HG03108 (cell line): Measurements from ENCODE around the gene UNC45A.

Experiments
- ATAC-seq: cut with Tn5 transposase; IDR thresholded peaks from one replicate; pipeline ENCODE4 v1.9.1; 2021; ENCODE audit warnings: moderate library complexity; ENCODE audit not compliant: unreplicated experiment

UNC45A gene

DNA sequence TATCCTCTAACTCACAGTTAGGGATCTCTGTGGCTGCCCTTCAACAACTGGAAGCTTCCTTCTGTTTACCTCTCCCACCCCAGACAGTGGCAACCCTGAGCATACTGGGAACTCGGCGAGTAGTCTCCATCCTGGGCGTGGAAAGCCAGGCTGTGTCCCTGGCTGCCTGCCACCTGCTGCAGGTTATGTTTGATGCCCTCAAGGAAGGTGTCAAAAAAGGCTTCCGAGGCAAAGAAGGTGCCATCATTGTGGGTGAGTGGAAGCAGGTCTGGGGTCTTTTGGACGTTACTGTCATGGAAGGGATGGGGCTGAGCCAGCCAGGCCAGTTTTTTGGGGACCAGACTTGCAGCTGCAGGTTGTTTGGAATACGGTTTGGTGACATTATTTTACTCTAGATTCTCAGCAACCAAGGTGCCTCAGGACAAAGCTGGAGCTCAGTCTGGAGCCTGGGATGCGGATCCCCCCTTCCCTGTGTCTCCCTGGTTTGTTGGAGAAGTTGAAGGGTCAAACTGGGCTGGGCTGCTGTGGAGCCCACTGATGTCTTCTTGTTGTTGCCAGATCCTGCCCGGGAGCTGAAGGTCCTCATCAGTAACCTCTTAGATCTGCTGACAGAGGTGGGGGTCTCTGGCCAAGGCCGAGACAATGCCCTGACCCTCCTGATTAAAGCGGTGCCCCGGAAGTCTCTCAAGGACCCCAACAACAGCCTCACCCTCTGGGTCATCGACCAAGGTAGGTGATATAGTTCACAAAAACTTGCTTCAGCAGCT is 7.5 kb downstream of the UNC45A start:
- no peak for ATAC-seq

DNA sequence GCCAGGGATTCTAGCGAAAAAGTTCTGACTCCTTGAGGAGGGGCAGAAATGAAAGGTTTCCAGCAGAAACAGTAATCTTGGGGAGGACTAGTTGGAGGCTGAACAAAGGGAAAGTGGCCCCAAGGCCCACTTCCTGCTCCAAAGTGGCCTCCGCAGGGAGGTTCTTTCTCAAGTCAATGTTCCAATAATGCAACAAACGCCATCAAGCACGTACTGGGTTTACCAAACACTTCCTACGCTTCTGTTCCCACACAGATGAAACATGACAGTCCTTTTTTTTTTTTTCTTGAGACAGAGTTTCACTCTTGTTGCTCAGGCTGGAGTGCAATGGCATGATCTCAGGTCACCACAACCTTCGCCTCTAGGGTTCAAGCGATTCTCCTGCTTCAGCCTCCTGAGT is 10.0 kb downstream of the UNC45A start:
- no peak for ATAC-seq

DNA sequence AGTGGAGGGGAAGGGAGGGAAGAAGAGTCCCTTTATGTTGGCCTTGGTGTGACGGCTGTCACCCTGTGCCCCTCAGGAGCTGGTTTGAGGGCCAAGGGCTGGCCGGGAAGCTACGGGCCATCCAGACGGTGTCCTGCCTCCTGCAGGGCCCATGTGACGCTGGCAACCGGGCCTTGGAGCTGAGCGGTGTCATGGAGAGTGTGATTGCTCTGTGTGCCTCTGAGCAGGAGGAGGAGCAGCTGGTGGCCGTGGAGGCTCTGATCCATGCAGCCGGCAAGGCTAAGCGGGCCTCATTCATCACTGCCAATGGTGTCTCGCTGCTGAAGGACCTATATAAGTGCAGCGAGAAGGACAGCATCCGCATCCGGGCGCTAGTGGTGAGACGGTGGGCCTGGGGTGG is 11.5 kb downstream of the UNC45A start:
- ATAC-seq, result no peak

DNA sequence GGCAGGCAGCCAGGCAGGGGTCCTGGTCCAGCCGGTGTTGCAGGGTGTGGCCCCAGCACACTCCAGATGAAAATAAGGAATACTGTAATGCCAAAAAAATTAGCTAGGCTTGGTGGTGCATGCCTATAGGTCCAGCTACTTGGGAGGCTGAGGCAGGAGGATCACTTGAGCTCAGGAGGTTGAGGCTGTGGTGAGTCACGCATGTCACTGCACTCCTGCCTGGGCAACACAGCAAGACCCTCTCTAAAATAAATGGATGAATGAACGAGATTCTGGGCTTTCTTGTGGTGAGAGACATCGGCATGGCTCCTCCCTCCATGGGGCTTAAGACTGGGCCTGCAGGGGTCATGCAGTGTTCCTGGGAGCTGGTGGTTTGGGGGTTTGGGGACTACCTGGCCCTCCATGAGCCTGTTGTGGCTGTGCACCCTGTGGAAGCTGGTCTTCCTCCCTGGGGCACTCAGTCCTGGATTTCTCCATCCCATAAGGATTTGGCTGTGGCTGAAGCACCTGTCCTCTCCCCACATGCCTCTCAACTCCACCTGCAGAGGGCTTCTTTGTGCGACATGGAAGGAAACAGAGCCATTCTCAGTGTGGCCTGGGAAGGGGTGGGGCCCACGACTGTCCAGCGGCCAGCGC is 12.0 kb downstream of the UNC45A start:
- ATAC-seq, result no peak

DNA sequence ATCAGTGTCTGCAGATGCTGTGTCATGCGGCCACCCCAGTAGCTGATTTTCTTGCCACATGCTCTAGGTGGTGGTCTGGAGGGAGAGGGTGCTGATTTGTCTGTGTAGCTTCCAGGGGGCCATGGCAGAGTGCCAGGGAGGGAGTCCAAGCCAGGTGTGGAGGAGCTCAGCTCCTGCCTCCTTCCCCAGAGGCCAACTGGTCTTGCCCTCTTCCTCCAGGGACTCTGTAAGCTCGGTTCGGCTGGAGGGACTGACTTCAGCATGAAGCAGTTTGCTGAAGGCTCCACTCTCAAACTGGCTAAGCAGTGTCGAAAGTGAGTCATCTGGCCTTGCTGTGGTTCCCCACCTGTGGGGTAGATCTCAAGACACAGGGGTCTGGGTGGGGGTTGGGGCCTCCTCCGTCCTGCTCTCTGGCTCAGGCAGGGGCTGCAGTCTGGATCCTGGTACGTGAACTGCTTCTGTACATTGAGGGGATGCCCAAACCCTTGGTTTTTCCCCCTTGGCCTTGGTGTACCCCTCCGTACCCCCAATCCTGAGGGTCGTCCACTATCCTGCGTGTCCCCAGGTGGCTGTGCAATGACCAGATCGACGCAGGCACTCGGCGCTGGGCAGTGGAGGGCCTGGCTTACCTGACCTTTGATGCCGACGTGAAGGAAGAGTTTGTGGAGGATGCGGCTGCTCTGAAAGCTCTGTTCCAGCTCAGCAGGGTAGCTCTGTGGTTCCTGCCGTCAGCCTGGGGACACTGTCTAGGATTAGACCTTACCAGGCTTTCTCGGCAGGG is 12.7 kb downstream of the UNC45A start:
- no peak for ATAC-seq

DNA sequence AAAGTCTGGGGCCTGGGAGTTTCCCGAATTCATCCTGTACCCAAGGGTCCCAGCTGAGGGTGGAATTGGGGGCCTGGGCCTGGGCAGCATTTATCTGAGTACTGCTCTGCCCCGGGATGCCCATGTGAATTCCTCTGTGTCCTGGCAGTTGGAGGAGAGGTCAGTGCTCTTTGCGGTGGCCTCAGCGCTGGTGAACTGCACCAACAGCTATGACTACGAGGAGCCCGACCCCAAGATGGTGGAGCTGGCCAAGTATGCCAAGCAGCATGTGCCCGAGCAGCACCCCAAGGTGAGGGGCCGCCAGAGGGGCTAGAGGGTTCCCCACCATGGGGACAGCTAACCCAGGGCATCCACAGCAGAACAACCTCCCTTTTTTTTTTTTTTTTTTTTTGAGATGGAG is 13.4 kb downstream of the UNC45A start:
- ATAC-seq, result no peak

DNA sequence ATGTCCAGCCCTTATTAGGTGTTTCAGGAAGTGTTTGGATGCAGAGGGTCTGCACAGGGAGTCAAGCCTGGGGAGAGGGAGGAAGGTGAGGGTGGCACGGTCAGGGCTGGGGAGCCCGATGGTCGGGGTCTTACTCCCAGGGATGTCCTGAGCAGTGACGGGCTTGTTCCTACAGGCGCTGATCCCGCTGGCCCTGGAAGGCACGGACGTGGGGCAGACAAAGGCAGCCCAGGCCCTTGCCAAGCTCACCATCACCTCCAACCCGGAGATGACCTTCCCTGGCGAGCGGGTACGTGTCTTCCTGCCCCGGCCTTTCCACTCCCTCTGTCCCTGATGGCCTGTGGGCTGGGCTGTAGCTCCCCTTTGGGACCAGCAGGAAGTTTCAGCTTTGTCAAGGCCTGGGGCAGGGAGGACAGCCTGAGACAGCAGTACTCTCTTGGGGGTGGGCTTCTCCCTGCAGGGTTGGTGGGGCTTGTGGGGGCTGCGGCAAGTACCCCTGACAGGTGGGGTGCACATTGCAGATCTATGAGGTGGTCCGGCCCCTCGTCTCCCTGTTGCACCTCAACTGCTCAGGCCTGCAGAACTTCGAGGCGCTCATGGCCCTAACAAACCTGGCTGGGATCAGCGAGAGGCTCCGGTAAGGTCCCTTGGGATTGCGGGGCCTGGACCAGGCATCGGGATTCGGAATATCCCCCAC is 15.0 kb downstream of the UNC45A start:
- no peak for ATAC-seq

DNA sequence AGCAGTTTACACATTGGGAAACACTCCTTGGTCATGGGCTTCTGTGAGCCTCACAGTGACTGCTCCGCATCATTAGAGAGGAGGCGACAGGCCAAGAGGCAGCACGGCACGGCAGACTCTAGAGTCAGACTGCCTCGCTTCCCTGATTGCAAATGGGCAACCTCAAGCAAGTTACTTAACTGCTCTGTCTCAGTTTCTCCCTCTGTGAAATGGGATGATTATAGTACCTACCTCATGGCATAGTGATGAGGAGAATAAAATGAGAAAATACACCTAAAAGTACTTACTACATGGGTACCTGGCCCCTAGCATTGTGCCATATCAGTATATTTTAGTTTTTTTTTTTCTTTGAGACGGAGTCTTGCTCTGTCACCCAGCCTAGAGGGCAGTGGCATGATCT is 15.6 kb downstream of the UNC45A start:
- no peak for ATAC-seq

DNA sequence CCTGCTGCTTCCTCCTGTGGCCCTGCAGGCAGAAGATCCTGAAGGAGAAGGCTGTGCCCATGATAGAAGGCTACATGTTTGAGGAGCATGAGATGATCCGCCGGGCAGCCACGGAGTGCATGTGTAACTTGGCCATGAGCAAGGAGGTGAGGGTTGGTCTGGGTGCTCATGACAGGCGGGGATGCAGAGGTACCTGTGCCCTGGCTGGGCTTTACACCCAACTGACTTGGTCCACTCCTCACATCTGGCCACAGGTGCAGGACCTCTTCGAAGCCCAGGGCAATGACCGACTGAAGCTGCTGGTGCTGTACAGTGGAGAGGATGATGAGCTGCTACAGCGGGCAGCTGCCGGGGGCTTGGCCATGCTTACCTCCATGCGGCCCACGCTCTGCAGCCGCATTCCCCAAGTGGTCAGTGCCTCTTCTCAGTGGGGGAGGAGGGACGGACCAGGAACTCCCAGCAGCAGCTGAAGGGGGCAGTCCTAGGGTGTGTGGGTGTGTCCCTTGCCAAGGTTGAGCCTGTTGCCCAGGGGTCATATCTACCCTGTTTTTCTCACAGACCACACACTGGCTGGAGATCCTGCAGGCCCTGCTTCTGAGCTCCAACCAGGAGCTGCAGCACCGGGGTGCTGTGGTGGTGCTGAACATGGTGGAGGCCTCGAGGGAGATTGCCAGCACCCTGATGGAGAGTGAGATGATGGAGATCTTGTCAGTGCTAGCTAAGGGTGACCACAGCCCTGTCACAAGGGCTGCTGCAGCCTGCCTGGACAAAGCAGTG is 18.0 kb downstream of the UNC45A start:
- ATAC-seq, result no peak

DNA sequence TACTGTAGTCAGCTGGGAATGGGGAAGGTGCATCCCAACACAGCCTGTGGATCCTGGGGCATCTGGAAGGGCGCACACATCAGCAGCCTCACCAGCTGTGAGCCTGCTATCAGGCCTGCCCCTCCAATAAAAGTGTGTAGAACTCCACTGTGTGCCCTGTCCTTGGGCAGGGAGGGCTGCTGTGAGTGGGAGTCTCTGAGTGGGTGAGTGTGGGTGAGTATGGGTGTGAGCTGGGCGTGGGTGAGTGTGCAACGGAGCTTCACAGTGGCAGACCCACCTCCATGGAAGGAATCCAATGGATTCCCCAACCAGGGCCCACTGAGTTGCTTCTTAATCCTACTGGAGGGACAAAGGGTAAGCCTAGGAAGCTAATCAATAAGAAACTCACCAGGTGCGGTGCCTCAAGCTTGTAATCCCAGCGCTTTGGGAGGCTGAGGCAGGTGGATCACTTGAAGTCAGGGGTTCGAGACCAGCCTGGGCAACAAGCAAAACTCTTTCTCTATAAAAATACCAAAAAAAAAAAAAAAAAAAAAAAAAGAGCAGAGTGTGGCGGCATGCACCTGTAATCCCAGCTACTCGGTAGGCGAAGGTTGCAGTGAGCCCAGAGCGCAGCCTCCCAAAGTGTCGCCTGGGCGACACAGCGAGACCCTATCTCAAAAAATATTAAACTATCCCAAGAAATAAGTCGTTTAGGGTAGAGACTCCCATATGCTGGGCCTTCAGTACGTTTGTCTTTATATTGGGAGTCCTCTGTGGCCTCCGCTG is 19.0 kb downstream of the UNC45A start:
- no peak for ATAC-seq

DNA sequence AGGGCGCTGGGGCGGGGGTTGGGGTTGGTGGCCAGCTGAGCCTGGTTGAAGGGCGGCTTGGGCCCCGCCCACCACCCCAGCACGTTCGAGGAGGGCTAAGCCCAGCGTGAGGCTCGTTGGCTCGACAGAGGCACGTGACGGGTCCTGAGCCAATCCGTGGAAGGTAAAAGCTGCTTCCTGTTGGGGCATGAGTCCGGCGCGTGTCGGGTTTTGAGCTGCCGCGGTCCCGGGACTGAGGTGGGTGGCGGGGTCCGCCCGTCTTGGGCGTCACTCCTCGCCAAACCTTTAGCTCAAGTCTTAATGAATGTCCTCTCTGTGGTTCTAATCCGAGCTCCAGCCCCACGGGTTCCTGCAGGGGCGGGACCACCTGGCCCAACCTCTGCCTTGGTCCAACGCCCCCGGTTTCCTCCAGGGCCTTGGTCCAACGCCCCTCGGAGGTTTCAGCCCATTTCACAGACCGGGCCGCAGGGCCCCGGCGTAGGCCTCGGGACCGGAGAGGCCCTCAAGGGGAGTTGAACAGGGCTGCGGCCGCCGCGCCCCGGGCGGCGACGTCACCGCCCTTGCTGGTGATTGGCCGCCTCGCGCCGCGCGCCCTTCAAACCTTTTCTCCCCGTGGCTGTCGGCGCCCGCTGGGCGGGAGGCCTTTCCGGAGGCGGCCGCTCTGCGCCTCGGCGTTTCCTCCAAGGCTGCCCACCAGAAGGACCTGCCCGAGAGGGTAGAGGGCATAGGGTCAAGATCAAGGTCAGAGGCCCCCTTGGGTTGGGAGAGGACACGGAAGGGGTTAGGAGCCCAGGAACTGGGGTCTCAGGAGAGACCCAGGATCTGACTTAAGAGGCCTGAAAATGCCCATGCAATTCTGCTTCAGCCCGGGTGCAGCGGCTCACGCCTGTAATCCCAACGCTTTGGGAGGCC is 19.9 kb downstream of the UNC45A start, which contains the start of gene RCCD1:
TSS of gene RCCD1 (plus strand) at position 173 of the 912 bp plus-strand sequence. CDS start 1,851 bp downstream, outside the sequence.
- ATAC-seq, result peak; percentile 88

DNA sequence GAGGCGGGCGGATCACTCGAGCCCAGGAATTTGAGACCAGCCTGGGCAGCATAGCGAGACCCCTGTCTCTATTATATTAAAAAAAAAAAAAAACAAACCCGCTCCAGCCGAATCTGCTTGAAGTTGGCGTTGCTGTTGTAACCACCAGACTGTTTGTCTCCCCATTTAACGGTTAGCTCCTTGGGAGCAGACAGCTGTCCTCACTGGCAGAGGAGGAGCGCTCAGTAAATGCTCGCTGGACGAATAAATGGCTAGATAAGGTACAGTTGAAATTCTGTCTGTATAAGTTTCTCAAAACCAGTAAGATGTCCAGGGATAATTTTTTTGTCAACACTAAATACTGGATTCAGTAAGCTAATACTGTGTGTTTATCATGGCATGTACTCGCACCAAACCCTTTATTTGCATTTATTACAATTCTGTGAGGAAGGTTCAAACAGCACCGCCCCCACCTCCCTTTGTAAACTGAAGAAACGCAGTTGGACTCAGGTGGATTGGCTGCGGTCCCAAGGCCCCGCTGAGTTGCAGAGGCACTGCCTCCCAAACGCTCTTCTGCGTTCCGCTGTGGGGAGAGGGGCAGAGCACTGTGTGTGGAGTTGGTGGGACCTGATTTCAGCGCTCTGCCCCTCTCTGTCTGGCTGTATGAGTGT is 20.7 kb downstream of the UNC45A start:
- ATAC-seq, result no peak

DNA sequence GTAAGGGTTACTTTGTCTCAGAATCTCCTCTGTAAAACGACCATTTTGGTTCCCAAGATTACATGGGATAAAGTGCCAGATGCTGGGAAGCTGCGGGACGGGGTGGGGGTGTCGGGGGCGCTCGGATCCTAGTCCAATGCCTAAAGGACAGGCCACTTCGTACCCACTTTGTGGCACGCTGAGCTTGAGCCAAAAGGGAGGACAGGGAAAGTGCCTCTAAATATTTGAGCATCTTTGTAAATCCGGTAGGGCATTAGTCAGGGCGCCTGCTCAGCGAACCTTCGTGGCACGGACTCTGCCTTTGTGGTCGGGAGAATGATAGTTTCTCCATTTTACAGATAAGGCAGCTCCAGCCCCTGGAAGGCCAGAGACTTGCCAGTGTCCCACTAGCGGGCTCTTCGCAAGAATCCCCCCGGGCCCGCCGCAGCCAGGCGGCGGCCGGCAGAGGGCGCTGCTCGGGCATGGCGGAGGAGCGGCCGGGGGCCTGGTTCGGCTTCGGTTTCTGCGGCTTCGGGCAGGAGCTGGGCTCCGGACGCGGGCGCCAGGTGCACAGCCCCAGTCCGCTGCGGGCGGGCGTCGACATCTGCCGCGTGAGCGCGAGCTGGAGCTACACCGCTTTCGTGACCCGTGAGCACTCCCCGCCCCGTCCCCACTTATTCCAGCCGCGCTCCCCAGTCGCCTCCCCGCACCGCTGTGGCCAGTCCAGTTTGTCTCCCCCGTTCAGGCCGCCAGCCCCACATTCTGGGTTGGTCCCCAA is 21.4 kb downstream of the UNC45A start:
- no peak for ATAC-seq

DNA sequence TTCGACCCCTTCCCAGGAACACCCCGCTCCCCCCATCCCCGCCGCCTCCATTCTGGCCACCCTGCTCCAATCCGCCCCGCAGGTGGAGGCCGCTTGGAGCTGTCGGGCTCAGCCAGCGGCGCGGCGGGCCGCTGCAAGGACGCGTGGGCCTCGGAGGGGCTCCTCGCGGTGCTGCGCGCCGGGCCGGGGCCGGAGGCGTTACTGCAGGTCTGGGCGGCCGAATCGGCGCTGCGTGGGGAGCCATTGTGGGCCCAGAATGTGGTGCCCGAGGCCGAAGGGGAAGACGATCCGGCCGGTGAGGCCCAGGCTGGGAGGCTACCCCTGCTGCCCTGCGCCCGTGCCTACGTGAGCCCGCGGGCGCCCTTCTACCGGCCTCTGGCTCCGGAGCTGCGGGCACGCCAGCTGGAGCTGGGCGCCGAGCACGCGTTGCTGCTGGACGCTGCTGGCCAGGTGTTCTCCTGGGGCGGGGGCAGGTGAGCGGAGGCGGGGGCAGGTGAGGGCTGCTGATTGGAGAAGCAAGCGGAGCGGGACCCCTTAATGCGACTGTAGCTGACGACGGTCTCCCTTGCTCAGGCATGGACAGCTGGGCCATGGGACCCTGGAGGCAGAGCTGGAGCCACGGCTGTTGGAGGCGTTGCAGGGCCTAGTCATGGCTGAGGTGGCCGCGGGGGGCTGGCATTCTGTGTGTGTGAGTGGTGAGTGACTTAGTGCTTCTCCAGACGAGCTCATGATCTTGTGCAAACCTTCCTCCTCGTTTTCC is 22.1 kb downstream of the UNC45A start:
- no peak for ATAC-seq

DNA sequence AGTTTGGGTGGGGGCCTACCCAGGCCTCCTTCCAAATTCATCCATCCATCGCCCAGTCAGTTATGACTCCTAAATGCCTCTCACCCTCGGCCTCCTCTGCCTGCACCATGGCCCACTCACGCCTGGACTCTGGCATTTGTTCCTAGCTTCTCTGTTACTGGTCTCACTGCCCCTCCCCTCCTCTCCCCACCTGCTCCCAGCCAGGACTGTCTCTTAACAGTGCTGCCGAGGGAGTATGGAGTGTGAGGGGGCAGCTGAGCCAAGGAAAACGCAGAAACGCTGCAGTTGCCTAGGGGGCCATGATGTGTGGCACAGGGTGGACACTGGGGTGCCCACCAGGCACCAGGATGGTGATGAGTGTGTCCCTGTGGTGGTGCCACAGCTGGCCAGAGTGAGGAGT is 22.7 kb downstream of the UNC45A start:
- ATAC-seq, result no peak

DNA sequence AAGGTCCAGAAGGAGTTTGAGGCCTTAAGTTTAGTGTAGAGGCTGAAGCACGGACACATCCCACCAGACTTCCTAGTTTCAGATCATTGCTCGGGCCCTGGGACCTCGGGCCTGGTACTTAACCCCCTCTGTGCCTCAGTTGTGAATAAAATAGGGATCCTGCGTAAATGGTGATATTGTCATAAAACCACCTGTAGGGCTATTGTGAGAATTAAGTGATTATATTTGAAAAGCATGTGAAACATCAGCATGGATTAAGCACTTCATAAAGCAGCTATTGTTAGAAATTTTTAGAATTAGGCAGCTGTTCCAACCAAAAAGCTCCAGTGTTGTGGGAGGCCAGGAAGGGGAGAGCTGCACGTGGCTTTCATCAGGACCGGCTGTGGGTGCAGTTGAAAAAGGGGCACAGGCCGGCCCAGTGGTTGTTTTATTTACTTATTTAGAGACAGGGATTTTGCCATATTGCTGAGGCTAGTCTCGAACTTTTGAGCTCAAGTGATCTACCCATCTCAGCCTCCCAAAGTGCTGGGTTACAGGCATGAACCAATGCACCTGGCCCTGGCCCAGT is 24.0 kb downstream of the UNC45A start:
- ATAC-seq, result no peak
